Effector memory CD8-positive, alpha-beta T cell (primary cell): ENCODE measurements around the gene RNMT.
A peak's percentile ranks its signal among the peaks of the same experiment; 100 is the strongest.
"Not testable (repeated sequence)": the region's sequence is repeated elsewhere in the genome, so short reads cannot be mapped to it uniquely, and the experiment has no call there.

Experiments used
- ATAC-seq: fragments of 150-1000 bp; cut with Tn5 transposase; replicated peaks from 2 replicates; pipeline ENCODE4 v1.10.0; 2021; ENCODE audit warnings: mild to moderate bottlenecking, moderate library complexity
- DNase-seq, 3 experiments: peaks; one replicate each; pipeline ENCODE4 v3.0.0; 2021
- H3K27ac Mint-ChIP-seq, 2 donors: one replicate each; pipeline ENCODE4 v1.8.0; 2022; ENCODE audit warnings: mild to moderate bottlenecking in 2 of 2, mixed read lengths in 2 of 2, moderate library complexity in 2 of 2
- H3K27me3 Mint-ChIP-seq, 2 donors: one replicate each; pipeline ENCODE4 v1.8.0; 2022; ENCODE audit warnings: mixed read lengths in 2 of 2
- H3K36me3 Mint-ChIP-seq: one replicate; pipeline ENCODE4 v1.8.0; 2022; ENCODE audit warnings: mild to moderate bottlenecking, moderate library complexity, mixed read lengths; ENCODE audit not compliant: insufficient read depth
- H3K4me1 Mint-ChIP-seq, 2 donors: one replicate each; pipeline ENCODE4 v1.8.0; 2022; ENCODE audit warnings: low read depth in 2 of 2, mixed read lengths in 2 of 2
- H3K4me3 Mint-ChIP-seq, 2 donors: one replicate each; pipeline ENCODE4 v1.8.0; 2022; ENCODE audit warnings: mild to moderate bottlenecking in 2 of 2, mixed read lengths in 2 of 2, moderate library complexity in 2 of 2
- H3K9me3 Mint-ChIP-seq, 2 donors: one replicate each; pipeline ENCODE4 v1.8.0; 2022; ENCODE audit warnings: mixed read lengths in 2 of 2
- total RNA-seq, 9 experiments: gene quantifications; one replicate each; lab custom pipeline; 2026; lab: John Stamatoyannopoulos, UW

RNMT gene
- 95.4 to 176 (median 133) reads per million in 9 experiments for total RNA-seq

DNA sequence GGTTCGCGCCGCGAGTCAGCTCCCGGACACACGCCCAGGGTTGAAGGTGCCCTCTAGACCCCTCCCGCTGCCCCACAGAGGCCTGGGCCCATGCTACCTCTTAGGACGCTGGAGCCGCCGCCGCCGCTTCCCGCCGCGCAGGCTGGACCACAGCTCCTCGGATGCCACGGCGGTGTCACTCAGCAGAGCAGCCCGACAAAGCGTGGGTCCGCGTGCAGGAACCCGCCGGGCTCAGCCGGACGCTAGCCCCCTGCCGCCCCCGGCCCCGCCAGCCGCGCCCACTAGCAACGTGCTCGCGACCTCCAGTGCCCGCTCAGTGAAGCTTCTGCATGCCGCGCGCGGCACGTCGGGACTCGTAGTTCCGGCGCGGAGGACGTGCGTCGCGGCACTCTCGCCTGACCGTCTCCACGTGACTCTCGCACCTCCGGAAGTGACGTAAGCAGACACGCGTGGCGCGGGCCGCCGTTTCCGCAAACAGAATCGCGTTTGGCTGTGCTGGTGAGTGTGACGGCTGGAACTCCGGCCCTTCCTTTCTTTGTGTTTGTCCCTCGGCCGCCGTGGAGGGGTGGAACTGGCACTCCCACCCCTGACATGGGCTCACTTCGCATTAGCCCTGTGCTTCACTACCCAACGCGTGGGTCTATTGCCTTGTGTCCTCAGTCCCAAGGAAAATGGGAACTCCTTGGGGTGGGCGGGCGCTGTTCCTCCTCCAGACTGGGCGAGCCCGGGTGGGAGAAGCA, at the start of gene RNMT, which contains the start of gene FAM210A:
Gene RNMT (plus strand): TSS at position 442 of the 740 bp plus-strand sequence. CDS start 4,845 bp downstream, outside the sequence.
Gene FAM210A (minus strand): TSS at position 327 of the 740 bp plus-strand sequence. CDS start 44,481 bp downstream, outside the sequence.
- H3K9me3 Mint-ChIP-seq = no peaks in the 10 kb centered on the region
- DNase-seq (peak; percentile 89 to 92 (median 91)), ATAC-seq (peak; percentile 95)
- no peaks in the 10 kb centered on the region for H3K27me3 Mint-ChIP-seq
- H3K4me3 Mint-ChIP-seq = peak within 1 kb of the TSS; percentile 72 to 93
- H3K4me1 Mint-ChIP-seq = peaks cover 36 to 46% of the 10 kb centered on the region in 2 donors
- peaks cover 18% of the 10 kb centered on the region for H3K36me3 Mint-ChIP-seq
- H3K27ac Mint-ChIP-seq = peak within 1 kb of the TSS; percentile 97 to 99

DNA sequence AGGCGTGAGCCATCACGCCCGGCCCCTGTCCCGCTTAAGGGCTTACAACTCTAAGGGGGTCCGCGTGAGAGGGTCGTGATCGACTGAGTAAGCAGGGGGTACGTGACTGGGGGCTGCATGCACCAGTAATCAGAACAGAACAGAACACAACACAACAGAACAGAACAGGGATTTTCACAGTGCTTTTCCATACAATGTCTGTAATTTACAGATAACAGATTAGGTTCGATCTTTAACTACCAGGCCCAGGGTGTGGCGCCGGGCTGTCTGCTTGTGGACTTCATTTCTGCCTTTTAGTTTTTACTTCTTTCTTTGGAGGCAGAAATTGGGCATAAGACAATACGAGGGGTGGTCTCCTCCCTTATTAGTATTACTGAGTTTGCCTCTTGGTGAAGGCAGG, 49.1 kb upstream of the RNMT start:
- H3K9me3 Mint-ChIP-seq, H3K27ac Mint-ChIP-seq, ATAC-seq, DNase-seq, H3K36me3 Mint-ChIP-seq, H3K27me3 Mint-ChIP-seq, H3K4me3 Mint-ChIP-seq: not testable (repeated sequence)
- H3K4me1 Mint-ChIP-seq = peaks cover 0 to 18% of the 10 kb centered on the region in 2 donors

- Mint-ChIP-seq H3K27ac (no peak overlapping the region), H3K4me3 (no peak overlapping the region), H3K4me1 (peaks cover 0 to 16% of the 10 kb centered on the region in 2 donors), H3K27me3 (no peaks in the 10 kb centered on the region), H3K9me3 (no peaks in the 10 kb centered on the region), H3K36me3 (peaks cover 7% of the 10 kb centered on the region)
- DNase-seq (no peak), ATAC-seq (no peak)
These were observed 45.9 kb upstream of the RNMT start for GRCh38 chr18:13680612-13681011.

DNA sequence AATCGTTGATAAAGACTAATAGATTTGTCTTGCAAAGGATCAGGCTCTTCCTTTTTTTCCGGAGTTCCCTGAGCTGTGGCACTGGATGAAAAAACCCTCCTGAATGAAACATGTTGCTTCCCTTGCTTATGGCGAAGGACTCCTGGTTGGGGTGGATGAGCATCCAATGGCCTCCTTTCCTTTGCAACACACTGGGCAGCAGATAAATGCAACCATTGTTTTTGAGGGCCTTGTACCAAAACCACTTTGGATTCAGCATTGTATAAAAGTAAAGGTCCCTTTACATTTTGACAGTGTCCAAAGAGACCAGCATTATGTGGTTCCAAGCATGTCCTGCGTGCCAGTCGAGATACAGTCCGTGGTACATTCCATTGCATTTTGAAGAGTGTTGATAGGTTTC, 44.8 kb upstream of the RNMT start:
- ATAC-seq (no peak), DNase-seq (no peak)
- Mint-ChIP-seq H3K9me3 (no peaks in the 10 kb centered on the region), H3K27me3 (no peaks in the 10 kb centered on the region), H3K4me1 (peaks cover 0 to 20% of the 10 kb centered on the region in 2 donors), H3K36me3 (peaks cover 7% of the 10 kb centered on the region), H3K27ac (no peak overlapping the region), H3K4me3 (no peak overlapping the region)

DNA sequence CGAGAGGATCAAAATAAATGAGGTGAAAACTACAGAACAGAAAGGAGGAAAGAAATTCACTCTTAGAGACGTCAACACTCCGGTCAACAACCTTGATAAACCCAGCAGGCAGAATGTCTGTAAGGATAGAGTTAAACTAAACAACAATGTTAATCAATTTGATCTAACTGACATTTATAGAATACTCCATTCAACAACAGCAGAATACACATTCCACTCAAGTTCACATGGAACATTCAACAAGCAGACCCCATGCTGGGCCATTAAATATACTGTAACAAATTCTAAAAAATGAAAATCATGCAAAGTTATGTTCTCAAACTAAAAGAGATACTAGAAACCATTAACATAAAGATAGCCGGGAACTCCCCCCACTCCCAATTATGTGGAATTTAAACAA, 41.9 kb upstream of the RNMT start:
- H3K9me3 Mint-ChIP-seq = no peaks in the 10 kb centered on the region
- H3K4me3 Mint-ChIP-seq = no peak overlapping the region
- peaks cover 23 to 24% of the 10 kb centered on the region in 2 donors for H3K4me1 Mint-ChIP-seq
- DNase-seq = no peak
- H3K36me3 Mint-ChIP-seq = peaks cover 11% of the 10 kb centered on the region
- no peak for ATAC-seq
- H3K27me3 Mint-ChIP-seq = no peaks in the 10 kb centered on the region
- no peak overlapping the region for H3K27ac Mint-ChIP-seq

GRCh38 chr18:13688191-13689136, 38.0 kb upstream of the RNMT start:
- DNase-seq = no peak
- ATAC-seq = no peak
- Mint-ChIP-seq H3K9me3 (peaks cover 0 to 3% of the 10 kb centered on the region in 2 donors), H3K36me3 (peaks cover 11% of the 10 kb centered on the region), H3K27me3 (no peaks in the 10 kb centered on the region), H3K27ac (no peak overlapping the region), H3K4me3 (no peak overlapping the region), H3K4me1 (peaks cover 36 to 37% of the 10 kb centered on the region in 2 donors)

GRCh38 chr18:13690060-13690459, 36.4 kb upstream of the RNMT start:
- ATAC-seq = not testable (repeated sequence)

DNA sequence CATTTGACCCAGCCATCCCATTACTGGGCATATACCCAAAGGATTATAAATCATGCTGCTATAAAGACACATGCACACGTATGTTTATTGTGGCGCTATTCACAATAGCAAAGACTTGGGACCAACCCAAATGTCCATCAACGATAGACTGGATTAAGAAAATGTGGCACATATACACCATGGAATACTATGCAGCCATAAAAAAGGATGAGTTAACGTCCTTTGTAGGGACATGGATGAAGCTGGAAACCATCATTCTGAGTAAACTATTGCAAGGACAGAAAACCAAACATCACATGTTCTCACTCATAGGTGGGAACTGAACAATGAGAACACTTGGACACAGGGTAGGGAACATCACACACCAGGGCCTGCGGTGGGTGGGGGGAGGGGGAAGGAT, 31.1 kb upstream of the RNMT start:
- H3K36me3 Mint-ChIP-seq, H3K27ac Mint-ChIP-seq, ATAC-seq, H3K9me3 Mint-ChIP-seq, H3K4me3 Mint-ChIP-seq, DNase-seq, H3K27me3 Mint-ChIP-seq: not testable (repeated sequence)
- peaks cover 30 to 31% of the 10 kb centered on the region in 2 donors for H3K4me1 Mint-ChIP-seq

More at GRCh38 chr18:13690060-13690459, 36.4 kb upstream of the RNMT start:
- H3K36me3 Mint-ChIP-seq, H3K27me3 Mint-ChIP-seq, H3K9me3 Mint-ChIP-seq, H3K4me3 Mint-ChIP-seq, H3K27ac Mint-ChIP-seq, DNase-seq: not testable (repeated sequence)
- peaks cover 39 to 41% of the 10 kb centered on the region in 2 donors for H3K4me1 Mint-ChIP-seq

DNA sequence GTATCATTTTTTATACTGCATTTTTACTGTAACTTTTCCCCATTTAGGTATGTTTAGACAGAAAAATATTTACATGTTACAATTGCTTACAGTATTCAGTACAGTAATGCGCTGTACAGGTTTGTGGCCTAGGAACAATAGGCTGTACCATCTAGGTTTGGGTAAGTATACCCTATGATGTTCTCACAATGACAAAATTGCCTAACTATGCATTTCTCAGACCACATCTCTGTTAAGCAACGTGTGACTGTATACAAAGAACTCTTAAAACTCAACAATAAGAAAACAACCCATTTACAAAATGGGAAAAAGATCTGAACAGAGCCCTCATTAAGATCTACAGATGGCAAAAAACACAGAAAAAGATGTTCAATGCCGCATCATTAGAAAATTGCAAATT, 29.5 kb upstream of the RNMT start:
- no peak for ATAC-seq
- no peak for DNase-seq
- no peak overlapping the region for H3K4me3 Mint-ChIP-seq
- no peaks in the 10 kb centered on the region for H3K36me3 Mint-ChIP-seq
- H3K27ac Mint-ChIP-seq = no peak overlapping the region
- peaks cover 0 to 2% of the 10 kb centered on the region in 2 donors for H3K9me3 Mint-ChIP-seq
- H3K4me1 Mint-ChIP-seq = peaks cover 23 to 26% of the 10 kb centered on the region in 2 donors
- no peaks in the 10 kb centered on the region for H3K27me3 Mint-ChIP-seq

DNA sequence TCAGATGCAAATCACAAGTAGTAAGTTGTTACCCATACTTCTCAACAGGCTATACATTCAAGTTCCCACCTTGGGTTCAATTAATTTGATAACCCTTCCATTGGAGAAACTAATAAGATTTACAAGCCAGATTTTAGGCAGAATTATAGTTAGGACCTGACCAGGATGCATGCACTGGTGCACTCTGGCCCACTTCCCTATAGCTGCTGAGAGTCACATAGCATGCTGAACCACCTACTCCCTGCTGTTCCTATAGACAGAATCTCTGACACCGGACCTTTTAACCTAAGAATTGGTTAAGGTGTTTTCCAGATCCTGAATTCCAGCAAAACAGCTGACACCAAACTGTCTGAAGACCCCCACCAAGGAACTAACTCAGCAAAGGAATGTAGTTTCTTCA, 26.3 kb upstream of the RNMT start:
- Mint-ChIP-seq H3K9me3 (no peaks in the 10 kb centered on the region), H3K4me1 (peaks cover 13 to 17% of the 10 kb centered on the region in 2 donors), H3K27ac (no peak overlapping the region), H3K27me3 (no peaks in the 10 kb centered on the region), H3K36me3 (no peaks in the 10 kb centered on the region), H3K4me3 (no peak overlapping the region)
- DNase-seq = no peak
- no peak for ATAC-seq

GRCh38 chr18:13703899-13704298, 22.6 kb upstream of the RNMT start:
- Mint-ChIP-seq H3K36me3 (no peaks in the 10 kb centered on the region), H3K4me3 (no peak overlapping the region), H3K27ac (no peak overlapping the region), H3K27me3 (no peaks in the 10 kb centered on the region), H3K9me3 (peaks cover 0 to 2% of the 10 kb centered on the region in 2 donors), H3K4me1 (peaks cover 7 to 26% of the 10 kb centered on the region in 2 donors)
- DNase-seq (no peak), ATAC-seq (no peak)

- Mint-ChIP-seq H3K9me3 (peaks cover 0 to 2% of the 10 kb centered on the region in 2 donors), H3K4me1 (peaks cover 19 to 26% of the 10 kb centered on the region in 2 donors), H3K36me3 (no peaks in the 10 kb centered on the region), H3K27ac (no peak overlapping the region), H3K27me3 (no peaks in the 10 kb centered on the region), H3K4me3 (no peak overlapping the region)
- no peak for ATAC-seq
- no peak for DNase-seq
These were observed 16.1 kb upstream of the RNMT start for GRCh38 chr18:13710414-13710831.

DNA sequence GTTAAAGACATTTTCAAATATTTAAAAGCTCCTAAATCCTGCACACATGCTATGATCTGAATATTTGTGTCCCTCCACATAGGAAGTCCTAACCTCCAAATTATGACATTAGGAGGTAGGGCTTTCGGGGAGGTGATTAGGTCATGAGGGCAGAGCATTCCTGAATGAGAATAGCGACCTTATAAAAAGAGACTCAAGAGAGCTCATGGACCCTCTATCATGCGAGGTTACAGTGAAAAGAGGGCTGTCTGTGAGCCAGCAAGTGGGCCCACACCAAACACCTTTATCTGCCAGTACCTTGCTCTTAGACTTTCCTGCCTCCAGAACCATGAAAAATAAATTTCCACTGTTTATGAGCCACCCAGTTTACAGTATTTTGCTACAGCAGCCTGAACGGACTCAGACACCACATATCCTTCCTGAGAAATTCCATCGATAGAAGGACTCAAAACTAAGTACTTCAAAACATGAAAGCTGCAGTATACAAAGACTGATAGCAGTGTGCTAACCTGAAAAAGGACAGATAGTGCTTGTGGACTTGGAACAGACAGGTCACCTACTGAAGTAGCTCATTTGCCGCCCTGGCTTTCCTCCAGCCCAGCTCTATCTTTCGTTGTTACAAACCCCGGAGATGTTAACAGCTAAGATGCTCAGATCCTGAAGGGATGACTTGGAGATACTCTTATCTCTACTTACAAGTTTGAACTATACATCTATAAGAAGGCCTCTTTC, 13.9 kb upstream of the RNMT start:
- ATAC-seq = no peak
- H3K36me3 Mint-ChIP-seq = no peaks in the 10 kb centered on the region
- peaks cover 0 to 2% of the 10 kb centered on the region in 2 donors for H3K9me3 Mint-ChIP-seq
- H3K4me1 Mint-ChIP-seq = peaks cover 19 to 28% of the 10 kb centered on the region in 2 donors
- no peak for DNase-seq
- H3K27me3 Mint-ChIP-seq = no peaks in the 10 kb centered on the region
- H3K4me3 Mint-ChIP-seq = no peak overlapping the region
- H3K27ac Mint-ChIP-seq = no peak overlapping the region
